H9 (cell line): ENCODE data around the gene CALHM6. TPM values are rescaled to one million over a fixed set of nuclear protein-coding genes. Genes with fewer than 3 reads are reported as not detected.

ENCODE experiments used
- DNase-seq: peaks from one replicate; pipeline ENCODE4 v3.0.0-alpha.2; 2017
- H2AFZ ChIP-seq: one replicate; pipeline ENCODE4 v1.6.1; 2013; ENCODE audit warnings: mild to moderate bottlenecking, low read length, control low read depth, moderate library complexity
- H2AK5ac ChIP-seq: 2 replicates; pipeline ENCODE4 v1.6.1; 2013; ENCODE audit warnings: low read length, control low read depth, mixed read lengths; ENCODE audit not compliant: insufficient read length
- H2BK120ac ChIP-seq: one replicate; pipeline ENCODE4 v1.6.1; 2013; ENCODE audit warnings: low read depth, mild to moderate bottlenecking, low read length, control low read depth, inconsistent platforms; ENCODE audit not compliant: poor library complexity, severe bottlenecking
- H2BK12ac ChIP-seq: 2 replicates; pipeline ENCODE4 v1.6.1; 2013; ENCODE audit warnings: low read length, control low read depth, mixed read lengths, low read depth; ENCODE audit not compliant: insufficient read length
- H2BK15ac ChIP-seq: 2 replicates; pipeline ENCODE4 v1.6.1; 2013; ENCODE audit warnings: low read depth, low read length, control low read depth
- H2BK20ac ChIP-seq: one replicate; pipeline ENCODE4 v1.6.1; 2013; ENCODE audit warnings: low read depth, mild to moderate bottlenecking, low read length, control low read depth, inconsistent platforms; ENCODE audit not compliant: poor library complexity, severe bottlenecking
- H2BK5ac ChIP-seq: 2 replicates; pipeline ENCODE4 v1.6.1; 2013; ENCODE audit warnings: low read length, control low read depth, mixed read lengths; ENCODE audit not compliant: insufficient read length
- H3K14ac ChIP-seq: 2 replicates; pipeline ENCODE4 v1.6.1; 2013; ENCODE audit warnings: low read length, control low read depth; ENCODE audit not compliant: insufficient read depth
- H3K18ac ChIP-seq: 2 replicates; pipeline ENCODE4 v1.6.1; 2013; ENCODE audit warnings: low read depth, mild to moderate bottlenecking, mixed read lengths, low read length, control low read depth; ENCODE audit not compliant: insufficient read length
- H3K23ac ChIP-seq: 2 replicates; pipeline ENCODE4 v1.6.1; 2013; ENCODE audit warnings: low read length, control low read depth, mixed read lengths, low read depth; ENCODE audit not compliant: insufficient read length
- H3K23me2 ChIP-seq: 2 replicates; pipeline ENCODE4 v1.6.1; 2013; ENCODE audit warnings: low read depth, mild to moderate bottlenecking, mixed read lengths, low read length, control low read depth; ENCODE audit not compliant: insufficient read length, poor library complexity, severe bottlenecking
- H3K27ac ChIP-seq: 2 replicates; pipeline ENCODE4 v1.5.1; 2013; ENCODE audit warnings: low read length, control low read depth, mixed read lengths, low read depth; ENCODE audit not compliant: insufficient read length
- H3K27me3 ChIP-seq: 2 replicates; pipeline ENCODE4 v1.6.1; 2013; ENCODE audit warnings: low read length, control low read depth, inconsistent platforms; ENCODE audit not compliant: insufficient read depth
- H3K4ac ChIP-seq: 2 replicates; pipeline ENCODE4 v1.6.1; 2013; ENCODE audit warnings: low read depth, mild to moderate bottlenecking, control low read depth, inconsistent platforms, low read length, moderate library complexity
- H3K4me1 ChIP-seq: 2 replicates; pipeline ENCODE4 v1.6.1; 2013; ENCODE audit warnings: low read length, control low read depth, inconsistent platforms; ENCODE audit not compliant: insufficient read depth
- H3K4me2 ChIP-seq: 2 replicates; pipeline ENCODE4 v1.6.1; 2013; ENCODE audit warnings: low read length, control low read depth, mixed read lengths; ENCODE audit not compliant: insufficient read length, insufficient read depth
- H3K56ac ChIP-seq: 2 replicates; pipeline ENCODE4 v1.6.1; 2013; ENCODE audit warnings: low read depth, mild to moderate bottlenecking, mixed read lengths, low read length, control low read depth; ENCODE audit not compliant: insufficient read length
- H3K79me1 ChIP-seq: 2 replicates; pipeline ENCODE4 v1.6.1; 2013; ENCODE audit warnings: low read depth, mild to moderate bottlenecking, moderate library complexity, low read length, control low read depth, inconsistent platforms; ENCODE audit not compliant: insufficient read depth, poor library complexity, severe bottlenecking
- H3K79me2 ChIP-seq: 2 replicates; pipeline ENCODE4 v1.6.1; 2013; ENCODE audit warnings: low read length, control low read depth, inconsistent platforms; ENCODE audit not compliant: insufficient read depth
- H3K9ac ChIP-seq: 2 replicates; pipeline ENCODE4 v1.6.1; 2013; ENCODE audit warnings: low read length, control low read depth, mixed read lengths; ENCODE audit not compliant: insufficient read length; ENCODE audit errors: extremely low read depth
- H3K9me3 ChIP-seq: one replicate; pipeline ENCODE4 v1.6.1; 2013; ENCODE audit warnings: low read depth, low read length, inconsistent platforms; ENCODE audit not compliant: control insufficient read depth
- H3T11ph ChIP-seq: one replicate; pipeline ENCODE4 v1.6.1; 2013; ENCODE audit warnings: mild to moderate bottlenecking, low read length, control low read depth, inconsistent platforms
- H4K20me1 ChIP-seq: one replicate; pipeline ENCODE4 v1.6.1; 2013; ENCODE audit not compliant: control insufficient read depth, insufficient read length, insufficient read depth
- H4K5ac ChIP-seq: 2 replicates; pipeline ENCODE4 v1.6.1; 2013; ENCODE audit warnings: low read depth, mild to moderate bottlenecking, mixed read lengths, low read length, control low read depth; ENCODE audit not compliant: insufficient read length
- H4K8ac ChIP-seq: replicated peaks from 2 replicates; pipeline ENCODE4 v1.6.1; 2013; ENCODE audit warnings: low read length, control low read depth, mixed read lengths, low read depth; ENCODE audit not compliant: insufficient read length
- H4K91ac ChIP-seq: 2 replicates; pipeline ENCODE4 v1.6.1; 2013; ENCODE audit warnings: low read depth, mild to moderate bottlenecking, moderate library complexity, mixed read lengths, low read length, control low read depth; ENCODE audit not compliant: insufficient read length
- H3K27ac Mint-ChIP-seq, 3 experiments: 2 replicates in 2 of 3; 3 replicates in 1 of 3; pipeline ENCODE4 v1.8.0; 2020 to 2021; ENCODE audit warnings: mixed read lengths in 3 of 3, mild to moderate bottlenecking in 1 of 3, moderate library complexity in 1 of 3
- H3K27me3 Mint-ChIP-seq: 2 replicates; pipeline ENCODE4 v1.8.0; 2021; ENCODE audit warnings: low read depth, mild to moderate bottlenecking, moderate library complexity, mixed read lengths
- H3K36me3 Mint-ChIP-seq, 3 experiments: 2 replicates in 2 of 3; 3 replicates in 1 of 3; pipeline ENCODE4 v1.8.0; 2020 to 2021; ENCODE audit warnings: low read depth in 3 of 3, mixed read lengths in 3 of 3; ENCODE audit not compliant: insufficient read depth in 1 of 3
- H3K4me1 Mint-ChIP-seq, 2 experiments: 2 replicates each; pipeline ENCODE4 v1.8.0; 2020; ENCODE audit warnings: mixed read lengths in 2 of 2
- H3K4me3 Mint-ChIP-seq, 2 experiments: 2 replicates in 1 of 2; 3 replicates in 1 of 2; pipeline ENCODE4 v1.8.0; 2020 to 2021; ENCODE audit warnings: mild to moderate bottlenecking in 2 of 2, mixed read lengths in 2 of 2, moderate library complexity in 1 of 2
- H3K9me3 Mint-ChIP-seq, 2 experiments: 2 replicates in 1 of 2; 3 replicates in 1 of 2; pipeline ENCODE4 v1.8.0; 2020; ENCODE audit warnings: mild to moderate bottlenecking in 2 of 2, mixed read lengths in 2 of 2, moderate library complexity in 1 of 2
- WGBS: extraction: QIAGEN DNeasy Blood & Tissue Kit; methylation state at CpG from one replicate; pipeline ENCODE4 v1.1.7; 2013; ENCODE audit warnings: missing lambda C conversion rate, low lambda C conversion rate, mixed read lengths; ENCODE audit not compliant: insufficient read length; ENCODE audit errors: extremely low coverage; 5-methylcytosine and 5-hydroxymethylcytosine counted together
- total RNA-seq: library from RNA; stranded (reverse); gene quantifications from 2 replicates; pipeline ENCODE4 v1.2.1, GENCODE V29; 2021
- TF ChIP-seq, protein P1 (sequence below): fragments of 200-600 bp; sonication (generic); conservative IDR thresholded peaks from 3 replicates; pipeline ENCODE4 v1.8.0; 2021; ENCODE audit warnings: antibody characterized with exemption, mild to moderate bottlenecking

The CALHM6 gene
- total RNA-seq, 1 experiment from 2014 or later = 0.44 TPM

DNA sequence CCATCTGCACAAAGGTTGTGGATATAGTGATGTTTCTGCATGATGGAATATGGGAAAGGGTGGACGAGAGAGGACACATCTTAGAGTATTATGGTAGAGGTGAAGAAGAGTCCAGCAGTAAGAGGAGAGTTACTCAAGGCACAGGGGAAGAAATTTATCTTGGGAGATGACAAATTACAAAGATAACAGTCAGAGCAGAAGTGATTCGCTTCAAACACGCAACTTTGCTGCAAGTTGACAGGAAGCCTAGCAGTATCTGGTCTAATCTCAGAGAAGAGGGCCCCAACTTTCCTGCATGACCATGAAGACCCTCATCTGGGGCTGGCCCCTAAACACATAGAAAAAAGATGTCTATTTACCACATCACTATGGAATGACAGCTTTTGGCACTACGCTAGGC is 1.2 kb upstream of the CALHM6 start:
- no peak overlapping the region for H2BK15ac ChIP-seq
- TF ChIP-seq, protein P1, sequence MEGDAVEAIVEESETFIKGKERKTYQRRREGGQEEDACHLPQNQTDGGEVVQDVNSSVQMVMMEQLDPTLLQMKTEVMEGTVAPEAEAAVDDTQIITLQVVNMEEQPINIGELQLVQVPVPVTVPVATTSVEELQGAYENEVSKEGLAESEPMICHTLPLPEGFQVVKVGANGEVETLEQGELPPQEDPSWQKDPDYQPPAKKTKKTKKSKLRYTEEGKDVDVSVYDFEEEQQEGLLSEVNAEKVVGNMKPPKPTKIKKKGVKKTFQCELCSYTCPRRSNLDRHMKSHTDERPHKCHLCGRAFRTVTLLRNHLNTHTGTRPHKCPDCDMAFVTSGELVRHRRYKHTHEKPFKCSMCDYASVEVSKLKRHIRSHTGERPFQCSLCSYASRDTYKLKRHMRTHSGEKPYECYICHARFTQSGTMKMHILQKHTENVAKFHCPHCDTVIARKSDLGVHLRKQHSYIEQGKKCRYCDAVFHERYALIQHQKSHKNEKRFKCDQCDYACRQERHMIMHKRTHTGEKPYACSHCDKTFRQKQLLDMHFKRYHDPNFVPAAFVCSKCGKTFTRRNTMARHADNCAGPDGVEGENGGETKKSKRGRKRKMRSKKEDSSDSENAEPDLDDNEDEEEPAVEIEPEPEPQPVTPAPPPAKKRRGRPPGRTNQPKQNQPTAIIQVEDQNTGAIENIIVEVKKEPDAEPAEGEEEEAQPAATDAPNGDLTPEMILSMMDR = no peak
- Mint-ChIP-seq H3K4me3 (no peak overlapping the region), H3K27ac (no peak overlapping the region), H3K4me1 (peaks cover 14 to 20% of the 10 kb centered on the region in 2 experiments), H3K27me3 (peaks cover 63% of the 10 kb centered on the region), H3K36me3 (no peaks in the 10 kb centered on the region), H3K9me3 (no peaks in the 10 kb centered on the region)
- H4K20me1 ChIP-seq = no peaks in the 10 kb centered on the region
- H3K27ac ChIP-seq = no peak overlapping the region
- peaks cover 6% of the 10 kb centered on the region for H3K23me2 ChIP-seq
- H3K4me1 ChIP-seq = peaks cover 2% of the 10 kb centered on the region; the same call in 1 of the 2 replicates
- no peaks in the 10 kb centered on the region for H3K79me2 ChIP-seq
- no peaks in the 10 kb centered on the region for H3K79me1 ChIP-seq
- no peak overlapping the region for H3K56ac ChIP-seq
- no peak overlapping the region for H2BK120ac ChIP-seq
- H2BK20ac ChIP-seq = no peak overlapping the region
- H3K4ac ChIP-seq = no peak overlapping the region
- H3K9me3 ChIP-seq = no peaks in the 10 kb centered on the region
- H2BK12ac ChIP-seq = no peak overlapping the region
- WGBS = no CpG with 5 or more reads among the region's 4 CpGs
- no peak overlapping the region for H3K9ac ChIP-seq
- H3T11ph ChIP-seq = no peak overlapping the region
- no peak overlapping the region for H4K5ac ChIP-seq
- H4K8ac ChIP-seq = no peak overlapping the region
- H3K18ac ChIP-seq = no peak overlapping the region
- no peak overlapping the region for H2AFZ ChIP-seq
- H3K14ac ChIP-seq = no peak overlapping the region
- no peak overlapping the region for H2BK5ac ChIP-seq
- peaks cover 7% of the 10 kb centered on the region; the same call in 1 of the 2 replicates for H3K27me3 ChIP-seq
- no peak overlapping the region for H3K4me2 ChIP-seq
- no peak overlapping the region for H3K23ac ChIP-seq
- no peak overlapping the region for H4K91ac ChIP-seq
- no peak overlapping the region for H2AK5ac ChIP-seq
- no peak for DNase-seq
